HG02938 (cell line): ENCODE data around the gene PHACTR3.
"Not testable (repeated sequence)": the region's sequence is repeated elsewhere in the genome, so short reads cannot be mapped to it uniquely, and the experiment has no call there.

Experiments used
- ATAC-seq: cut with Tn5 transposase; IDR thresholded peaks from one replicate; pipeline ENCODE4 v1.9.1; 2021; ENCODE audit warnings: mild to moderate bottlenecking, moderate library complexity; ENCODE audit not compliant: unreplicated experiment

The PHACTR3 gene

DNA sequence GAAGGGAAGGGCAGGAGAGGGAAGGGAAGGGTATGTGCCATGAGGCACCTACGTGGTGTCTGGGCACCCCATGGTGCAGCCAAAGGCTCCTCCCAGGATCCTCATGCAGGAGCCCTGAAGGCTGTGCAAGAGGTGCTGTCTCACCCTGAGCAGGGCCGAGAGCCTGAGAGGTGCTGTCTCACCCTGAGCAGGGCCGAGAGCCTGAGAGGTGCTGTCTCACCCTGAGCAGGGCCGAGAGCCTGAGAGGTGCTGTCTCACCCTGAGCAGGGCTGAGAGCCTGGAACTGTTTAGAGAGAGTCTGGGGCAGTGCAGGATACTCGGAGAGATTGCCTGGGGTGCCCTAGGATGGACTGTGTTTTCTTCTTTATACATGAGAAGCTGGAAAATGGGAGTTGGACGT is 14.2 kb downstream of the PHACTR3 start:
- ATAC-seq: not testable (repeated sequence)

DNA sequence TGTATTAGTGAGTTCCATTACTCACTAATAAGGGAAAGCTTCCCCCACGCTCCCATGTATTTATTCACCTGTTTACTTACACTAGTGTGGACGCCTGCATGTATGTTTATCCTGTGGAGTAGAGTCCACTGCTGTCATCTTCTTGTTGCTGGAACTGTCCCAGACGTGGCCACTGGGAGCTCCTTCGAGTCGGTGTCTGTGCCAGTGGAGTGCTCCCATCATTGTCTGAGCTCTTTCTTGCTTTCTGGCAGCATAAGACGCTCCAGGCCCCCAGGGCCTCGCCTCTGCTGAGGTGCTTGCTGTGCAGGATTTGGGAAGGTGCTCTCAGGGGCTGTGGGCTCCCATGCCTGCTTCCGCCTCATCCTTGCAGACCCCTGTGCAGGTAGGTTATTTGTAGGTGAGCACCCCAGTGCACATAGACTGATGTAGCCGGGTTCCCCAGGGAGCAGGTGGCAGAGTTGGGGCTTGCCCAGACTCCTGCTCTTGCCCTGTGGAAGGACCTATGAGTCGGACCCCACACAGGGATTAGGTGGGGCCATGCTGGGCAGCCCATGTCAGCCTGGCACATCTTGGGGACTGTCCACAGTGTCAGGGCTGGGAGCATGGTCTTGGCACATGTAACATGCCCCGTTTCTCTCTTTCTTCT is 16.6 kb downstream of the PHACTR3 start:
- no peak for ATAC-seq

DNA sequence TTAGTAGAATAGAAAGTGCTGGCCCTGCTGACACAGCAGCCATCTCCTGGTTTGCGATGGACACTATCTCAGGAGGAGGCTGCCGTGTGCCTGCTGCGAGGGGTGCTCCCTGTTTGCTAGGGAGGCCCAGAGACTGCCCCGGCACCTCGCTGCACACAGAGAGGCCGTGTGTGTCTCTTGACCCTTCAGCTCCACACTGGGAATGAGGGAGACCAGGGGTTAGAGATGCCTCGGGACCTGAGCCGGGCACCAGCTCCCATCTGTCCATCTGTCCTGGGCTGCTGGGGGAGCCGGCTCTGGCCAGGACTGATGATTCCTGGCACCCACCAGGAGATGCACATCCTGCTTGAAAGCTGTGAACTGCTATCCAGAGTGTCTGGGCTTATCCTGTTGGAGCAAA is 18.2 kb downstream of the PHACTR3 start:
- no peak for ATAC-seq

GRCh38 chr20:59623133-59623532 is 18.8 kb downstream of the PHACTR3 start:
- no peak for ATAC-seq

- ATAC-seq: no peak
These were observed 19.2 kb downstream of the PHACTR3 start for GRCh38 chr20:59623583-59623982.

DNA sequence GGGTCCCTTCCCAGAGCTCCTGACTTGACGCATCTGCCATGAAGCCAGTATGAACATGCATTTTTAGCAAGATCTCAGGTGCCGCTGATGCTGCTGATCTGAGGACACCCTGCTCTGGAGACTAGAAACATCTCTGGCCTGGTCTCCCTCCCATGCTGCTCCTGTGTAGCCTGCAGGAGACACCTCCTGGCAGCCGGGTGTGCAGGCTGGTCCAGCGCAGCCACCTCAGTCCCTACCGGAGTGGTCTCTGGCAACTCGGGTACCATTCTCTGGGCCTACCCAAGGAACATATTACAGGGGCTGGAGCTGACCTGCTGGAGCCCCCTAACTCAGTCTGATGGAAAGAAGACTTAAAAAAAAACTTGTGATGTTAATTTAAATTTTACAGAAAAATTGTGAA is 20.1 kb downstream of the PHACTR3 start:
- ATAC-seq: no peak

- no peak for ATAC-seq
These were observed 21.0 kb downstream of the PHACTR3 start for GRCh38 chr20:59625214-59625922.

DNA sequence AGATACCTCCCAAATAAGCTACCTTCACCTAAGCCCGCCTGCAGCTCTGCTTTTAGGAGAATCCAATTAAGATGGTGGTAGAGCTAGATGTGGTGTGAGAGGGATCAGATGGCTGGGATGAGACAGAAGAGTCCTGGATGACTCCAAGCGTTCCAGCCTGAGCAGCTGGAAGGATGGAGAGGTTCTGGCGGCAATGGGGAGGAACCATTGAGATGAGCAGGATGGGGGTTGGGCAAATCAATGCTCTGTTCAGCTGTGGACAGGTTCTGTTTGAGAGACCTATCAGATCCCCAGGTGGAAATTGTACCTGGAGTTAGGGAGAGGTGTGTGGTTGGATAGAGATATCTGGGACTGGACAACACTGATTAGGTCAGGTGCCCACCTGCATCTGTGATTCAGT is 23.0 kb downstream of the PHACTR3 start:
- no peak for ATAC-seq

DNA sequence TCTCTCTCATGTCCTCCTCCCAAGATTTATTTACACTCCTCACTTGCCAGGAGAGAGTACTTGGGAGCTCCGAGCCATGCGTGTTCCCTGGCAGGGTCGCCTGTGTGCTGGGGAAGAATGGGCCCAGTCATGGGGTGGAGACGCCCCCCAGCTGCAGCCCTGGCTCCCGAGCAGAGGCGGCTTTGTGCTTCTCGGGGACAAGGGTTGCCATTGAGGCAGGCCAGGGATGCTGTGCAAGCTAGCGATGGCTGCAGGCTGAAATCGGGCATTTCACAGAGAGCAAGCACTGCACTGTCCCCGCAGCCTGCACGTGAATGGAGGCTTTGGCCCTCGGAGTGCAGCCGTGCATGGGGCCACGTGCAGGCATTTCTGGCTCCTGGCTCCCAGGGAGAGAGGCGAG is 23.8 kb downstream of the PHACTR3 start:
- no peak for ATAC-seq

- no peak for ATAC-seq
These were observed 25.1 kb downstream of the PHACTR3 start for GRCh38 chr20:59629141-59630045.

GRCh38 chr20:59630526-59630925 is 26.2 kb downstream of the PHACTR3 start:
- no peak for ATAC-seq

- ATAC-seq: no peak
These were observed 27.6 kb downstream of the PHACTR3 start for GRCh38 chr20:59631751-59632540.

- ATAC-seq: no peak
These were observed 28.3 kb downstream of the PHACTR3 start for GRCh38 chr20:59632541-59633113.

GRCh38 chr20:59633656-59634251 is 29.4 kb downstream of the PHACTR3 start:
- no peak for ATAC-seq

GRCh38 chr20:59634435-59635005 is 30.2 kb downstream of the PHACTR3 start:
- ATAC-seq: no peak

DNA sequence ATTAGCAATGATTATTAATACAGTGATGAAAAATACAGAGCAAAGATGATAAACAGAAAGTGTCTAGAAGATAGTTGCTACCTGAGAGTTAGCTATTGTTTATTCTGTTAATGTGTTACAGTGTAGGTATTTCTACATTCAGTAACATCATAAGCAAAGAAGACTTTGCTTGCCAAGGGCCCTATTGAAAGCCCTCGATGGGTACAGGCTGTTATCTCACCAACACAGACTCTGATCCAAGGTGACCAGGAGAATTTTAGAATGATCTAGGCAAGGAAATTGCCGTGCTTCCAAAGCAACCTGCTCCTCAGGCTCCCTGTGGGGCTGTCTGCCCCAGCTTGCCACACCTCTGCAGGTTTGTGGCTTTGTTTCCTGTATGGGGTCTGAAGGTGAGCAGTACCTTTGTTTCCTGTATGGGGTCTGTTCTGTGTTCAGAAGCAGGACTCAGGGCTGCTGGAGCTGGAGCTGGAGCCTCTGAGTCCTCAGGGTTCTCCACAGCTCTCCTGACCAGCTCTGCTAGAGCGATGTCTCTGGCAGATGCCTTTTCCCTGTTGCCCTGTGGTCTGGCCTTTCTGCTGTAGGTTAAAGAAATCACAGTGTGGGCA is 32.5 kb downstream of the PHACTR3 start:
- no peak for ATAC-seq

DNA sequence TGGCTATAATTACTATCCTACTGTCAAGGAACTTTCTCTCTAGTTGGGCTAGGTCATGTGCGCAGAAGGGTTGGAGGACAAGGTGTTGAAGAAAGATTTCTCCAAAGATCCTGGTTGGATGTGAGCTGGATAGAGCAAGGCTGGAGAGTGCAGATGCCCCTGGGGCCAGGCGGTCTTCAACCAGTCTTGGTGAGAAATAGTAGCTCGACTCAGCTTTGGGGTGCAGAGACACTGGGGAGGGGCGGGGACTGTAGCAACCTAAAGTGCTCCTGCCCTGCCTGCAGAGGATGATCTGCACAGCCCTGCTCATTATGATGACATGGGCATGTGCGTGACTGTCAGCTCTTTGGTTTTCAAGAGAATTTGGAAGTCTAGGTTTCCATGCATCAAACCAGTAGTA is 35.9 kb downstream of the PHACTR3 start:
- no peak for ATAC-seq

- no peak for ATAC-seq
These were observed 39.3 kb downstream of the PHACTR3 start for GRCh38 chr20:59643615-59644061.

DNA sequence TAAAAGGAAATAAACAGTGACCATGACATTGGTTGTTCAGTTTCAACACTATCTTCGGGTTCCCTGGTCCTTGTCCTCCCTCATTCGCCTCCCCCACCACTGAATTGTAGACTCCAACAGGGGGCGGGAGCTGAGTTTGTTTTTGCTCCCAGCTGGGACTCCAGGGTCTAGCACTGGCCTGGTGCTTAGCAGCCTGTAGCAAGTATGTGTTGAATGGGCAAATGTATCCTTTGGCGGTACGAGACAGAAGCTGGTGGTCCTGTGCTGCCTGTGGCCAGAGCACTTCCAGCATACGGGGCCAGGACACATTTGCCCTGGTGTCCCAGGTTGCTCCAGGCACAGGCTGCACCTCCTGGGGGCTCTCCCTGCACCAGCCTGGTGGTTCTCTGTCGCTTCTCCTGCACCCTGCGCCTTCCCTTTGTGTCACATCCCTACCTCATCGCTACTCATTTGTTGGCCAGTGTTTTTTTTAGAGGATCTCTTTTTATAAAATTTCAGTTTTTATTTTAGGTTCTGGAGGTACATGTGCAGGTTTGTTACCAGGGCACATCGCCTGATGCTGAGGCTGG is 40.1 kb downstream of the PHACTR3 start:
- ATAC-seq: no peak
